Smooth muscle cell of the coronary artery (primary cell): ENCODE measurements around the gene DHRS1. TPM values are rescaled to one million over a fixed set of nuclear protein-coding genes. Genes with fewer than 3 reads are reported as not detected.

Experiments
- total RNA-seq: library from RNA; depleted of rRNA; stranded (reverse); fragments of >200 nt; gene quantifications from 2 replicates; pipeline ENCODE4 v1.2.3, GENCODE V29; 2014; ENCODE audit warnings: low replicate concordance

The DHRS1 gene
- total RNA-seq, result 13.5 and 20.9 TPM in 2 replicates

GRCh38 chr14:24299255-24300191 lies at the start of gene DHRS1, which contains the start of gene NOP9:
Gene DHRS1 (minus strand): TSS chr14:24299780. CDS start chr14:24299106, 674 bp downstream.
Gene NOP9 (plus strand): TSS chr14:24299850. CDS start chr14:24299955, 105 bp downstream.

GRCh38 chr14:24339284-24340151 lies 39.9 kb upstream of the DHRS1 start, which contains the start of gene RIPK3:
Gene RIPK3 (minus strand): TSS chr14:24339991. CDS start chr14:24339826, 165 bp downstream.

GRCh38 chr14:24334431-24335291 lies 35.1 kb upstream of the DHRS1 start, which contains the start of gene ADCY4:
Gene ADCY4 (minus strand): TSS chr14:24335071. CDS start chr14:24334652, 419 bp downstream.

GRCh38 chr14:24310646-24311604 lies 11.3 kb upstream of the DHRS1 start, which contains the start of gene LTB4R:
Gene LTB4R (plus strand): TSS chr14:24311502. CDS start chr14:24315652, 4,150 bp downstream.

GRCh38 chr14:24309538-24310264 lies 10.1 kb upstream of the DHRS1 start, which contains the start of gene LTB4R2:
Gene LTB4R2 (plus strand): TSS chr14:24310140. CDS start chr14:24310665, 525 bp downstream.

GRCh38 chr14:24307575-24308341 lies 8.2 kb upstream of the DHRS1 start, which contains the start of gene CIDEB:
Gene CIDEB (minus strand): TSS chr14:24307977. CDS start chr14:24307858, 119 bp downstream.

GRCh38 chr14:24271134-24271833 lies 28.3 kb downstream of the DHRS1 start, which contains the start of gene RABGGTA:
Gene RABGGTA (minus strand): TSS chr14:24271597. CDS start chr14:24271115, 482 bp downstream.

GRCh38 chr14:24262821-24263733 lies 36.5 kb downstream of the DHRS1 start, which contains the start of gene TGM1:
Gene TGM1 (minus strand): TSS chr14:24263177. CDS start chr14:24262352, 825 bp downstream.

Other genes with a start within 250 kb of the DHRS1 start
- 0.08 TPM in 1 of 2 replicates, not detected in the other for gene CARMIL3, start 247.8 kb downstream of the DHRS1 start, total RNA-seq
- not detected in 2 replicates for gene CPNE6, start 228.2 kb downstream of the DHRS1 start, total RNA-seq
- gene PCK2, start 205.5 kb downstream of the DHRS1 start, total RNA-seq, result 13.3 and 44.0 TPM in 2 replicates
- gene DCAF11, start 185.0 kb downstream of the DHRS1 start, total RNA-seq, result 59.1 and 62.1 TPM in 2 replicates
- 0.47 and 1.2 TPM in 2 replicates for gene NRL, start 184.8 kb downstream of the DHRS1 start, total RNA-seq
- 0.23 TPM in 1 of 2 replicates, not detected in the other for gene FITM1, start 169.1 kb downstream of the DHRS1 start, total RNA-seq
- 55.3 and 80.6 TPM in 2 replicates for gene PSME1, start 163.6 kb downstream of the DHRS1 start, total RNA-seq
- 19.2 and 21.9 TPM in 2 replicates for gene EMC9, start 158.2 kb downstream of the DHRS1 start, total RNA-seq
- gene PSME2, start 153.2 kb downstream of the DHRS1 start, total RNA-seq, result 28.2 and 87.8 TPM in 2 replicates
- gene RNF31, start 152.3 kb downstream of the DHRS1 start, total RNA-seq, result 22.2 and 24.9 TPM in 2 replicates
- 68.4 and 96.8 TPM in 2 replicates for gene IRF9, start 138.5 kb downstream of the DHRS1 start, total RNA-seq
- 0.12 and 0.83 TPM in 2 replicates for gene REC8, start 127.7 kb downstream of the DHRS1 start, total RNA-seq
- 27.1 and 41.9 TPM in 2 replicates for gene IPO4, start 111.0 kb downstream of the DHRS1 start, total RNA-seq
- 42.9 and 55.9 TPM in 2 replicates for gene TM9SF1, start 104.3 kb downstream of the DHRS1 start, total RNA-seq
- 0.12 TPM in 1 of 2 replicates, not detected in the other for gene TSSK4, start 94.1 kb downstream of the DHRS1 start, total RNA-seq
- 24.2 and 29.7 TPM in 2 replicates for gene CHMP4A, start 86.3 kb downstream of the DHRS1 start, total RNA-seq
- gene MDP1, start 83.7 kb downstream of the DHRS1 start, total RNA-seq, result 10.8 and 18.3 TPM in 2 replicates
- gene NEDD8, start 67.4 kb downstream of the DHRS1 start, total RNA-seq, result 272 and 446 TPM in 2 replicates
- gene GMPR2, start 66.9 kb downstream of the DHRS1 start, total RNA-seq, result 72.7 and 109 TPM in 2 replicates
- 38.3 and 42.2 TPM in 2 replicates for gene TINF2, start 57.2 kb downstream of the DHRS1 start, total RNA-seq
- 1.6 and 2.5 TPM in 2 replicates for gene TGM1, start 36.6 kb downstream of the DHRS1 start, total RNA-seq
- gene RABGGTA, start 28.2 kb downstream of the DHRS1 start, total RNA-seq, result 16.8 and 22.3 TPM in 2 replicates
- 14.4 and 17.4 TPM in 2 replicates for gene NOP9, start 70 bp upstream of the DHRS1 start, total RNA-seq
- 0.08 and 3.3 TPM in 2 replicates for gene CIDEB, start 8.2 kb upstream of the DHRS1 start, total RNA-seq
- 1.2 and 2.3 TPM in 2 replicates for gene LTB4R2, start 10.4 kb upstream of the DHRS1 start, total RNA-seq
- gene LTB4R, start 11.7 kb upstream of the DHRS1 start, total RNA-seq, result 0.75 and 6.3 TPM in 2 replicates
- gene ADCY4, start 35.3 kb upstream of the DHRS1 start, total RNA-seq, result 0.60 and 16.7 TPM in 2 replicates
- gene RIPK3, start 40.2 kb upstream of the DHRS1 start, total RNA-seq, result 0.23 and 9.4 TPM in 2 replicates
- gene NFATC4, start 68.4 kb upstream of the DHRS1 start, total RNA-seq, result 18.4 and 77.3 TPM in 2 replicates
- gene NYNRIN, start 99.2 kb upstream of the DHRS1 start, total RNA-seq, result 3.2 and 9.0 TPM in 2 replicates
- gene CBLN3, start 129.9 kb upstream of the DHRS1 start, total RNA-seq, result 1.6 and 7.4 TPM in 2 replicates
- gene KHNYN, start 130.2 kb upstream of the DHRS1 start, total RNA-seq, result 42.2 and 45.3 TPM in 2 replicates
- 4.4 and 11.3 TPM in 2 replicates for gene SDR39U1, start 143.0 kb upstream of the DHRS1 start, total RNA-seq
- gene CMA1, start 208.5 kb upstream of the DHRS1 start, total RNA-seq, result not detected in 2 replicates